ENCODE measurements around the gene B3GALT4. TPM values are rescaled to one million over a fixed set of nuclear protein-coding genes. Genes with fewer than 3 reads are reported as not detected.

Gene B3GALT4
- total and polyA plus RNA-seq, 2 of the 13 experiments (the other 11 are each of a cell fraction or from before 2014, with no cell fraction given) = 0.04 to 0.27 TPM

GRCh38 chr6:33248643-33248931, 28.3 kb upstream of the B3GALT4 start (continued):
- TF ChIP-seq ZBTB40 (IDR thresholded peaks at IDR 0.05) (no peak), ZBTB40 (CRISPR knock-in tag; IDR thresholded peaks at IDR 0.05) (no peak), ZNF224 (CRISPR knock-in tag; IDR thresholded peaks at IDR 0.05) (no peak), ZNF644 (CRISPR knock-in tag; IDR thresholded peaks at IDR 0.05; ENCODE audit: low read depth) (no peak), PPARG (CRISPR knock-in tag; conservative IDR thresholded peaks at IDR 0.05) (0 out of 2 replicates have a peak, but pooled peaks have one; percentile 3), KDM5A (IDR thresholded peaks at IDR 0.05; ENCODE audit: borderline replicate concordance, low read length) (no peak), ZNF263 (CRISPR knock-in tag; IDR thresholded peaks at IDR 0.05) (no peak), E2F5 (CRISPR knock-in tag; conservative IDR thresholded peaks at IDR 0.05) (no peak), ZNF33A (CRISPR knock-in tag; IDR thresholded peaks at IDR 0.05; ENCODE audit: borderline replicate concordance) (0 out of 2 replicates have a peak, but pooled peaks have one; percentile 77), ZBTB7A (CRISPR knock-in tag; IDR thresholded peaks at IDR 0.05) (0 out of 2 replicates have a peak, but pooled peaks have one; percentile 2), HNF1A (IDR thresholded peaks at IDR 0.05; ENCODE audit: low read depth) (no peak), HNF1A (CRISPR knock-in tag; IDR thresholded peaks at IDR 0.05; ENCODE audit: borderline replicate concordance) (0 out of 2 replicates have a peak, but pooled peaks have one; percentile 60), ZFP91 (CRISPR knock-in tag; IDR thresholded peaks at IDR 0.05; ENCODE audit: borderline replicate concordance) (no peak), CENPBD1 (CRISPR knock-in tag; IDR thresholded peaks at IDR 0.05; ENCODE audit: borderline replicate concordance, low read depth) (0 out of 2 replicates have a peak, but pooled peaks have one; percentile 59)
